ENCODE measurements around the gene LGR4. TPM values are rescaled to one million over a fixed set of nuclear protein-coding genes. Genes with fewer than 3 reads are reported as not detected.

Gene LGR4
- total RNA-seq, 4 donors from 2014 or later = 9.4 to 57.9 (median 16.1) TPM

- intact Hi-C loops (cut with DNase I; ENCODE audit: low total_unique reads) = loop anchor here (10.0 kb wide), 1 partner anchor 118 kb away; no protein-coding TSS in a partner anchor
- peaks cover 0 to 6% of the 10 kb centered on the region in 2 donors for H3K4me1 ChIP-seq
- H3K27ac ChIP-seq = peak overlapping the region; percentile 61 to 95
- H3K9me3 ChIP-seq = no peaks in the 10 kb centered on the region
- no peak for DNase-seq
- H3K27me3 ChIP-seq = no peaks in the 10 kb centered on the region
- no peaks in the 10 kb centered on the region for H3K36me3 ChIP-seq
- TF ChIP-seq POLR2A (IDR thresholded peaks at IDR 0.05) = no peak
- TF ChIP-seq CTCF (IDR thresholded peaks at IDR 0.05) = no peak
- peak overlapping the region; percentile 51 to 88 for H3K4me3 ChIP-seq
These were observed 422 bp upstream of the LGR4 start for GRCh38 chr11:27473017-27473406.

- peaks cover 0 to 6% of the 10 kb centered on the region in 2 donors for H3K4me1 ChIP-seq
- intact Hi-C loops (cut with DNase I; ENCODE audit: low total_unique reads) = loop anchor here (10.0 kb wide), 1 partner anchor 117 kb away; no protein-coding TSS in a partner anchor
- DNase-seq = peak; percentile 28 to 31
These were observed 797 bp downstream of the LGR4 start for GRCh38 chr11:27471589-27472397.

GRCh38 chr11:27470826-27471588 lies 1.6 kb downstream of the LGR4 start:
- Histone ChIP-seq H3K9me3 (no peaks in the 10 kb centered on the region), H3K4me3 (peak overlapping the region; percentile 51 to 88), H3K27ac (peak overlapping the region; percentile 86 to 95), H3K36me3 (no peaks in the 10 kb centered on the region), H3K4me1 (peaks cover 0 to 6% of the 10 kb centered on the region in 2 donors), H3K27me3 (no peaks in the 10 kb centered on the region)
- intact Hi-C loops (cut with DNase I; ENCODE audit: low total_unique reads) = loop anchor here (10.0 kb wide), 1 partner anchor 116 kb away; no protein-coding TSS in a partner anchor
- no peak for DNase-seq
- TF ChIP-seq POLR2A (IDR thresholded peaks at IDR 0.05) (no peak), CTCF (IDR thresholded peaks at IDR 0.05) (no peak)

More at GRCh38 chr11:27471589-27472397, 797 bp downstream of the LGR4 start:
- Histone ChIP-seq H3K27ac (peak overlapping the region; percentile 86 to 95), H3K27me3 (no peaks in the 10 kb centered on the region), H3K4me3 (peak overlapping the region; percentile 51 to 88), H3K36me3 (no peaks in the 10 kb centered on the region), H3K9me3 (no peaks in the 10 kb centered on the region)
- no peak for TF ChIP-seq CTCF (IDR thresholded peaks at IDR 0.05)
- no peak for TF ChIP-seq POLR2A (IDR thresholded peaks at IDR 0.05)

- Histone ChIP-seq H3K27ac (peak overlapping the region in 1 of 2 donors; percentile 95), H3K4me3 (no peak overlapping the region), H3K36me3 (no peaks in the 10 kb centered on the region), H3K4me1 (peaks cover 0 to 6% of the 10 kb centered on the region in 2 donors), H3K9me3 (no peaks in the 10 kb centered on the region), H3K27me3 (no peaks in the 10 kb centered on the region)
- DNase-seq = no peak
- intact Hi-C loops (cut with DNase I; ENCODE audit: low total_unique reads) = loop anchor here (10.0 kb wide), 1 partner anchor 115 kb away; no protein-coding TSS in a partner anchor
- TF ChIP-seq POLR2A (IDR thresholded peaks at IDR 0.05) (no peak), CTCF (IDR thresholded peaks at IDR 0.05) (no peak)
These were observed 2.4 kb downstream of the LGR4 start for GRCh38 chr11:27470166-27470565.

Measured in uterus (tissue), 4 donors.